Smooth muscle cell of the brain vasculature (primary cell): Measurements from ENCODE around the gene MED15.
A peak's percentile ranks its signal among the peaks of the same experiment; 100 is the strongest.
"Not testable (repeated sequence)": the region's sequence is repeated elsewhere in the genome, so short reads cannot be mapped to it uniquely, and the experiment has no call there.

Source experiments
- DNase-seq: peaks from one replicate; pipeline ENCODE4 v3.0.0-alpha.2; 2012; ENCODE audit warnings: low read depth, low spot score

MED15 gene

GRCh38 chr22:20483771-20484170 is 23.6 kb upstream of the MED15 start:
- no peak for DNase-seq

DNA sequence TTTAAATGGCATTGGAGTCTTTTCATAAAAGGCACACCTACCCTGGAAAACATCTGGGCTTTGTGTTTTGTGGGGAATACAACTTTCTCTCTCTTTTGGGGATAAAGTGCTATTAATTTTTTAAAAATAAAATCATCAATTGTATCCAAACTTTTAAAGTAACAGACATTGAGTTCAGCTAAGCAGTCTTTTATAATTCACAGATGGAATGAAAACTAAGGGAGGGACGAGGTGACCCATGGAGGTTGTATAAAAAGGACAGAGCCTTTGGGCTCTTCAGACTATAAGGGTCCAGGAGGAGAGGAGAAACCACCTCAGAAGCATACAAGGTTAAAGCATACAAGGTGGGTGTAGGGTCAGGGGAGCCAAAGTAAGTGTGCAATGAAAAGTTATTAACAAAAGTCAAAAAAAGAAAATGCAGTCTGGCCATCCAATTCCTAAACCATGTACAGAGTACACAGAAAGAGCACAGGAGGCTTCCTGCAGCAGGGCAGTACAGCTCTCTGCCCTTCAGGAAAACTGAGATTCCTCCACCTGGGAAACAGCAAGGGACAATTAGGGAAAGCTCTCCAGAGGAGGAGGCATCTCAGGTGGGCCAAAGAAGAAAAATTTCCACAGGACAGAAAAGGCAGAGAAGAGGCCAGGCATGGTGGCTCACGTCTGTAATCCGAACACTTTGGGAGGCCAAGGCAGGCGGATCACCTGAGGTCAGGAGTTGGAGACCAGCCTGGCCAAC is 22.3 kb upstream of the MED15 start:
- DNase-seq: no peak

GRCh38 chr22:20486229-20486628 is 21.2 kb upstream of the MED15 start:
- no peak for DNase-seq

DNA sequence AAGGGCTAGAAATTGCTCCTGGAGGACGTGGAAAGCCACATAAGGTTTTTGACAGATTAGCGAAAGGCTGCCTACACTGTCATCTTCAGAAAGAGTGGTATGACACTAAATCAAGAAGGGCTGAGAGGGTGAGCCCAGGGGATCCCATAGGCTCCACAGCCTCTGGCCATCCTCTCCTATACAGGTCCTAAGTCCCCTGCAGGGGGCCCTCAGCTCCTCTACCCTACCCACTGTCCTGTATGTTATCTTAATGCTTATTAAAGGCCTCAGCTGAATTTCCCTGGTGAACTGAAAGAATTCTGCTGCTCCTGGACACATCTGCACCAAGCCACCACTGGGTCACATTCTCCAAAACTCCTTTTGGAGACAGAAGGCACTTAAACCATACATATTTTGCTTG is 19.7 kb upstream of the MED15 start:
- DNase-seq: no peak

GRCh38 chr22:20488946-20489345 is 18.5 kb upstream of the MED15 start:
- no peak for DNase-seq

GRCh38 chr22:20490183-20490940 is 17.0 kb upstream of the MED15 start:
- DNase-seq: no peak

GRCh38 chr22:20490941-20491307 is 16.5 kb upstream of the MED15 start:
- DNase-seq: no peak

DNA sequence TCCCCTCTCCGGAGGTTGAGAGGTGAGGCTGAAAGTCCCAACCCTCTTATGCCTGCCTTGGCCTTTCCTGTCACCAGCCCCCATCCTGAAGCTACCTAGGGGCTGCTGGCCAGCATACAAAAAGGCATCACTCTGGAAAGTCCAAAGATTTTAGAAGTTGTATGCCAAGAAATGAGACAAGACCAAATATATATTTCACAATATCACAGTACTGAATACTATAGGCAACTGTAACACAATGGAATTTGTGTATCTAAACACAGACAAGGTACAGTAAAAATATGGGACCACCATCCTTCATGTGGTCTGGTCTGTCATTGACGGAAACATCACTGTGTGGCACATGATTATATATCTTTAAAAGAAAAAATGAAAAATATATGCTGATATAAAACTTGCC is 16.1 kb upstream of the MED15 start:
- no peak for DNase-seq

GRCh38 chr22:20494978-20495860 is 12.2 kb upstream of the MED15 start, which contains the start of gene KLHL22:
Gene KLHL22 (minus strand): TSS chr22:20495795. CDS start chr22:20489211, 6,584 bp downstream.
- DNase-seq: no peak

- peak; percentile 74 for DNase-seq
These were observed 11.3 kb upstream of the MED15 start for GRCh38 chr22:20495861-20496681.

- DNase-seq: no peak
These were observed 10.0 kb upstream of the MED15 start for GRCh38 chr22:20497426-20497825.

DNA sequence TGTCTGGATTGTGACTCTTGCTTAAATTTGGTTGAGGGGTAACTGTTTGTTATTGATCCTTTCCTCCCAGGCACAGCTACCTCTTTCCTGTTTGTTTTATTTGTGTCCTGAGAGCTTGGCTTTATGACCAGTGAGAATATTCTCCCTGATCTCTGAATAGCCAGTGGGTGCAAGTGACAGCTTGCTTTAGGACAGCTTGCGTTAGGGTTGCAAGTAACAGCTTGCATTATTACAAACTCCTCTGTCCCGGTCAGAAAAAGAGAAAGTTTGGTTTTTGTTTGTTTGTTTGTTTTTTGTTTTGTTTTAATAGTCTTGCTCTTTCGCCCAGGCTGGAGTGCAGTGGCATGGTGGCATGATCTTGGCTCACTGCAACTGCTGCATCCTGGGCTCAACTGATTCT is 8.5 kb upstream of the MED15 start:
- DNase-seq: no peak

- DNase-seq: no peak
These were observed 7.6 kb upstream of the MED15 start for GRCh38 chr22:20499769-20500168.

- no peak for DNase-seq
These were observed 3.6 kb upstream of the MED15 start for GRCh38 chr22:20503816-20504215.

GRCh38 chr22:20504293-20504922 is 3.0 kb upstream of the MED15 start:
- DNase-seq: not testable (repeated sequence)

DNA sequence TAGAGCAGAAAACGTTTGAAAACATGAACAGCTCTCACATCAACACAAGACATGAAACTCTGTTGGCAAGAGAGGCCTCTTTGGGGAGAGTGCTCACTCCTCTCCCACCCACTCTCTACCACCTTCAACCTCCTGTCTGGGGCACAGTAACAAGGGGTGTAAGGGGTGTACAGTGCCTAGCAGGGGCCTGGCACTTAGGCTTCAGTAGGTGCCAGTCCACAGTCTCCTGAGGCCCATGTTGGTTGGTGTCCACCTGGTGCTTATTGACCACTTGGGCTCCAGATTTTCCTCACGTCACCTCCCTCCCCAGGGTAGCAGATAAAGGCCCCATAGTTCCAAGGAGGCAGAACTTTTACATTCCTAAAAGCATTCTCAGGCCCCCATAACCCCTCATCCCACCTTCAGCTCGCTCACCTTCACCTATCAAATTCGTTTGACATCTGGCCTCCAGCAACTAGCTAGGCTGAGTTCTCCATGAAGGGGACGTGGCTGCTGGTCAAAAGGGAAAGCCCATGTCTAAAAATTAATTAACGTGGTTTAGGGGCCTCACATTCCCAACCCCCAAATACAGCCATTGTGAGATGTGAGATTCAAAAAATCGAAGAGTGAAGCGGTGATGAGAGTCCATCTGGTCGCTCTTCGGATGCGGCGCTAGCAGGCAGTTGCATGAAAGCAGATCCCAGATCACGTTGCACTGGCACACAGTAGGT is 712 bp upstream of the MED15 start:
- no peak for DNase-seq

DNA sequence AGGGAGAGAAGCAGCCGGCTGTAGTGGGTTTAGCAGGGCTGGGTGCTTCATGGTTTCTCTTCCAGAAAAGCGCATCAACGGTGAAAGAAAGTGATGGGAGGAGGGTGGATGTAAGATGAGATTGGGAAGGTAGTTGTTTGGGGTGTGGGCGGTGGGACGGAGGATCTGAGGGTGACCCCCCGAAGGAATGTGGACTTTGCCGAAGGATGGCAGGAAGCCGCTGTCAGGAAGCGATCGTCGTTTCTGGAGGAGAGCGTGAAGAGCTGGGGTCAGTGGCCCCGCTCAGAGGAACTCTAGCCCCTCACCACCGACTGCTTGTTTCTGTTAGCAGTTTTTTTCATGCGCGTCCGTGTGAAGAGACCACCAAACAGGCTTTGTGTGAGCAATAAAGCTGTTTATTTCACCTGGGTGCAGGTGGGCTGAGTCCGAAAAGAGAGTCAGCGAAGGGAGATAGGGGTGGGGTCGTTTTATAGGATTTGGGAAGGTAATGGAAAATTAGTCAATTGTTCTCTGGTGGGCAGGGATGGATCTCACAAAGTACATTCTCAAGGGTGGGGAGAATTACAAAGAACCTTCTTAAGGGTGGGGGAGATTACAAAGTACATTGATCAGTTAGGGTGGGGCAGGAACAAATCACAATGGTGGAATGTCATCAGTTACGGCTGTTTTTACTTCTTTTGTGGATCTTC is 801 bp downstream of the MED15 start:
- DNase-seq: not testable (repeated sequence)

DNA sequence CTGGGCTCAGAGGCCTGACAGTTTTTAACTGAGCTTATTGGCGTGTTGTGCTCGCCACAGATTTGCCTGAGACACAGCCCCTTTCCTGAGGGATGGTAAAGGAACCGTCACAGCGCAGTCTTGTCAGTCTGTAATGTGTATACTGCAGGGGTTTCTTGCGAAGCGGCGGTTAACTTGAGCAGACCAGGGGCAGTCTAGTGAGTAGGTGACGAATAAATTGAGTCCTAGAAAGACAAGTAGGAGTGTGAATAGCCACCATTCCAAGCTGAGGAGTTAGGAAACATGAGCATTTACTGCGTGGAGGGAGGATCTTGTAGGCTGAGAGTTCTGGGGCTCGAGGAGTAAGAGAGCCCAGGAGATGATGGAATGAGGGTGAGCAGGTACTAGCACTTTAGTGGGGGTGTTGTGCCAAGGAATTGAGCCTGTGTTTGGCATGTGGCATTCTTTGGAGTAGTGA is 1.4 kb downstream of the MED15 start:
- no peak for DNase-seq

- no peak for DNase-seq
These were observed 2.1 kb downstream of the MED15 start for GRCh38 chr22:20509344-20510047.
